ENCODE results near the gene RPL36. TPM values are rescaled to one million over a fixed set of nuclear protein-coding genes. Genes with fewer than 3 reads are reported as not detected.
"Not testable (repeated sequence)": the region's sequence is repeated elsewhere in the genome, so short reads cannot be mapped to it uniquely, and the experiment has no call there.

The RPL36 gene
- total and polyA plus RNA-seq, 2 donors, result 287 to 1,053 TPM

DNA sequence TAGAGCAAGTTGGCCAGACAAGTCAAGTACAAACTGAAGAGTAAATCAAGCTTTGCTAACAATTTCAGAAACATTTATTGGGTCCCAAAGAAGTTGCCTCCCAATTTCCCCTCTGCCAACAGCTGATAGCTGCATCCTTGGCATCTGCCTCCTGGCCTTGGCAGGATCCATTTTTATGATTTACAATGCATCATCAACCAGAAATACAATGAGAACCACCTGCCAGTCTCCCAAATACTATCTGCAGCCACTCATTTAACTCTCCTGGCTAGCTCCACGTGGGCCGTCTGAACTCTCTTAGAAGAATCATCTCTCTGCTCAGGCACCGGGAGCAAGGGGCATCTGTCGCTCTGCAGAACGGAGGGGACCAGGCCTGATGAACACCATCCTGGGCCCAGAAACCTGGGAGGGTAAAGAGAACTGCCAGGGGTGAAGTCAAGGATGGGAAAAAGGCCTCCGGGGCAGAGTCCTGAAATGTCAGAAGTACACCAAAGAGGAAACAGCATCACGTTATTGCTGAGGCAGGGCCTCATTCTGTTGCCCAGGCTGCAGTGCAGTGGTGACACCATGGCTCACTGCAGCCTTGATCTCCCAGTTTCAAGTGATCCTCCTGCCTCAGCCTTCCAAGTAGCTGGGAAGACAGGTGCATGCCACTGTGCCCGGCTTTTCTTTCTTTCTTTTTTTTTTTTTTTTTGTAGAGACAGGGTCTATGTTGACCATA, 27.3 kb downstream of the RPL36 start:
- H3K36me3 ChIP-seq (ENCODE audit: insufficient read depth), result no peaks in the 10 kb centered on the region
- no peak overlapping the region for H3K27ac ChIP-seq (ENCODE audit: low read depth)
- no peak overlapping the region for H3K4me3 ChIP-seq (ENCODE audit: low read depth, low read length)
- 86% methylated on average over 8 of the region's 8 CpGs for WGBS
- no peak for DNase-seq (ENCODE audit: extremely low spot score)
- H3K4me1 ChIP-seq (ENCODE audit: insufficient read depth), result peaks cover 3% of the 10 kb centered on the region

GRCh38 chr19:5718037-5718578, 28.0 kb downstream of the RPL36 start:
- Histone ChIP-seq H3K27ac (ENCODE audit: low read depth) (no peak overlapping the region), H3K36me3 (ENCODE audit: insufficient read depth) (no peaks in the 10 kb centered on the region), H3K4me3 (ENCODE audit: low read depth, low read length) (no peak overlapping the region), H3K4me1 (ENCODE audit: insufficient read depth) (peaks cover 3% of the 10 kb centered on the region)
- 79% methylated on average over 14 of the region's 14 CpGs for WGBS
- DNase-seq (ENCODE audit: extremely low spot score), result no peak

DNA sequence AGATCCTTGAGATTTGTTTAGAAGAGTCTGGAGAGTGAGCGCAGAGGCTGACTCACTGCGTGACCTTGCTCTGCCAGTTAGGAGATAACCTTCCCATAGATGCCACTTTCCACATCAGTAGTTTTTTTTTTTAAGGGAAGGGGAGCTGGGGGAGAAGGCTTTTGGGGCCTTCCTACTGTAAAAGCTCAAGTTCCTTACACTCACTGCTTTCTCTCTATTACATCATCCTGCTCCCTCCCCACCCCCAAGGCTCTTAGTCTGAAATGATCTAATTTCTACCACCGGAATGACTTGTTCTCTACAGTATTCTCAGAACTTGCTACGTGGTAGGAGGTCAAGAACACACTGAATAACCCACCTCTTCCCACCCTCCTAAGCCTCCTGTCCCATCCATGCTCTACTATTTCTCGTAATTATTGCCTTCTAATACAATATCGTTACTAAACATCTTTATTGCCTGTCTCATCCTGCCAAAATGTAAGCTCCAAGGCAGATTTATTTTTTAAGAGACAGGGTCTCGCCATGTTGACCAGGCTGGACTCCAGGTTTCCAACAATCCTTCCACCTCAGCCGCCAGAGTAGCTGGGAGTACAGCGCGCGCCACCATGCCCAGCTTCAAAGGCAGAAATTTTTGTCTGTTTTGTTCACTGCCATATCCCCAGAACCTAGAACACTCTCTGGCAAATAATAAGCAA, 28.6 kb downstream of the RPL36 start:
- DNase-seq (ENCODE audit: extremely low spot score), result no peak
- H3K4me1 ChIP-seq (ENCODE audit: insufficient read depth), result peaks cover 3% of the 10 kb centered on the region
- peak overlapping the region; percentile 87 for H3K4me3 ChIP-seq (ENCODE audit: low read depth, low read length)
- H3K27ac ChIP-seq (ENCODE audit: low read depth), result no peak overlapping the region
- H3K36me3 ChIP-seq (ENCODE audit: insufficient read depth), result no peaks in the 10 kb centered on the region
- WGBS, result 26% methylated on average over 11 of the region's 11 CpGs

- Histone ChIP-seq H3K27ac (ENCODE audit: low read depth) (peak overlapping the region; percentile 91), H3K36me3 (ENCODE audit: insufficient read depth) (no peaks in the 10 kb centered on the region), H3K4me1 (ENCODE audit: insufficient read depth) (peaks cover 3% of the 10 kb centered on the region), H3K4me3 (ENCODE audit: low read depth, low read length) (peak overlapping the region; percentile 87)
- DNase-seq (ENCODE audit: extremely low spot score), result no peak
- under 1% methylated on average over 58 of the region's 58 CpGs for WGBS
Measured at GRCh38 chr19:5719274-5719960, 29.3 kb downstream of the RPL36 start.

GRCh38 chr19:5719961-5720790, 30.1 kb downstream of the RPL36 start, which contains the start of the genes CATSPERD and LONP1:
CATSPERD (plus strand) TSS chr19:5720637; CDS start chr19:5720738, 101 bp downstream.
LONP1 (minus strand) TSS chr19:5720146; CDS start chr19:5720132, 14 bp downstream.
- under 1% methylated on average over 90 of the region's 90 CpGs for WGBS
- H3K36me3 ChIP-seq (ENCODE audit: insufficient read depth), result no peaks in the 10 kb centered on the region
- peak within 1 kb of the TSS; percentile 91 for H3K27ac ChIP-seq (ENCODE audit: low read depth)
- H3K4me1 ChIP-seq (ENCODE audit: insufficient read depth), result peaks cover 3% of the 10 kb centered on the region
- DNase-seq (ENCODE audit: extremely low spot score), result peak; percentile 97
- H3K4me3 ChIP-seq (ENCODE audit: low read depth, low read length), result peak within 1 kb of the TSS; percentile 87

DNA sequence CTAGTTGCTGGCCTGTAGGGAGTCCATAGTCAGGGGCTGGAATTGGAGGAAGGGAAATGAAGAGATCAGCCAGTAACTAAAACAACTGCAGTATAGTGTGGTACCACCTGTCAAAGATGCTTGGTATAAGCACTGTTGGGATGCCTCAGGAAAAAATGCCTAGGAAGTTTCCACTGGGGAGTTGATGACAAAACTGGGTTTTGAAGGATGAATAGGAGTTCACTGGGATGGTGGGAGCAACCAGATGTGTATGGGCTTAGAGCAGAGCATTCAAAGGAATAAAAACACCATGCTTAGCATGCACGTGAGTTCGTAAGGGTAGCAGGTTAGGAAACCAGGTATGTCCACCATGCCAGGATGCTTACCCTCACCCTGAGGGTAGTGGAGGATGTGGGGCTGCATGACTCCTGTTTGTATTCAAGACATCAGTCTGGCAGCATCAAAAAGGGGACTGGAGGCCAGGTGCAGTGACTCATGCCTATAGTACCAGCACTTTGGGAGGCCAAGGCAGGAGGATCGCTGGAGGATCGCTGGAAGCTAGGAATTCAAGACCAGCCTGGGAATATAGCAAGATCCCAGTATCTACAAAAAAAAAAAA, 37.5 kb downstream of the RPL36 start:
- H3K4me3 ChIP-seq (ENCODE audit: low read depth, low read length), result no peak overlapping the region
- no peaks in the 10 kb centered on the region for H3K36me3 ChIP-seq (ENCODE audit: insufficient read depth)
- WGBS, result 98% methylated on average over 4 of the region's 4 CpGs
- no peak for DNase-seq (ENCODE audit: extremely low spot score)
- H3K27ac ChIP-seq (ENCODE audit: low read depth), result no peak overlapping the region
- H3K4me1 ChIP-seq (ENCODE audit: insufficient read depth), result no peaks in the 10 kb centered on the region

GRCh38 chr19:5733172-5733571, 43.1 kb downstream of the RPL36 start:
- not testable (repeated sequence) for H3K4me3 ChIP-seq (ENCODE audit: low read depth, low read length); H3K27ac ChIP-seq (ENCODE audit: low read depth); DNase-seq (ENCODE audit: extremely low spot score); H3K4me1 ChIP-seq (ENCODE audit: insufficient read depth); H3K36me3 ChIP-seq (ENCODE audit: insufficient read depth)
- 85% methylated on average over 2 of the region's 2 CpGs for WGBS

DNA sequence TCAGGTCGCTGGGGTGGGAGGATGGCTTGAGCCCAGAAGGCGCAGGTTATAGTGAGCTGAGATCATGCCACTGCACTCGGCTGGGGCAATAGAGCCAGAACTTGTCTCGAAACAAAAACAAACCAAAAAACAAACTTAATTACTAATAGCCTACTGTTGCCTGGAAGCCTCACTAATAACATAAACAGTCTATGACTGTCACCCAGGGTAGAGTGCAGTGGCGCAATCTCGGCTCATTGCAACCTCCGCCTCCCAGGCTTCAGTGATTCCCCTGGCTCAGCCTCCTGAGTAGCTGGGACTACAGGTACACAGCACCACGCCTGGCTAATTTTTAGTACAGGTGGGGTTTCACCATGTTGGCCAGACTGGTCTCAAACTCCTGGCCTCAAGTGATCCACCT, 48.3 kb downstream of the RPL36 start:
- H3K4me3 ChIP-seq (ENCODE audit: low read depth, low read length), result no peak overlapping the region
- no peaks in the 10 kb centered on the region for H3K4me1 ChIP-seq (ENCODE audit: insufficient read depth)
- H3K36me3 ChIP-seq (ENCODE audit: insufficient read depth), result no peaks in the 10 kb centered on the region
- DNase-seq (ENCODE audit: extremely low spot score), result no peak
- 75% methylated on average over 8 of the region's 8 CpGs for WGBS
- H3K27ac ChIP-seq (ENCODE audit: low read depth), result no peak overlapping the region

Other genes starting within 250 kb of the RPL36 start
- gene ZNRF4, start 234.9 kb upstream of the RPL36 start, total RNA-seq, result not detected
- not detected for gene ZNRF4, start 234.9 kb upstream of the RPL36 start, polyA plus RNA-seq
- gene TINCR, start 122.3 kb upstream of the RPL36 start, total RNA-seq, result 1.6 TPM
- 0.85 TPM for gene TINCR, start 122.3 kb upstream of the RPL36 start, polyA plus RNA-seq
- gene SAFB2, start 67.5 kb upstream of the RPL36 start, total RNA-seq, result 47.9 TPM
- 53.5 TPM for gene SAFB2, start 67.5 kb upstream of the RPL36 start, polyA plus RNA-seq
- gene SAFB, start 67.2 kb upstream of the RPL36 start, total RNA-seq, result 63.3 TPM
- 69.3 TPM for gene SAFB, start 67.2 kb upstream of the RPL36 start, polyA plus RNA-seq
- gene MICOS13, start 9.8 kb upstream of the RPL36 start, total RNA-seq, result 18.8 TPM
- 98.4 TPM for gene MICOS13, start 9.8 kb upstream of the RPL36 start, polyA plus RNA-seq
- gene HSD11B1L, start 9.3 kb upstream of the RPL36 start, total RNA-seq, result 3.6 TPM
- gene HSD11B1L, start 9.3 kb upstream of the RPL36 start, polyA plus RNA-seq, result 17.5 TPM
- 21.7 TPM for gene LONP1, start 29.9 kb downstream of the RPL36 start, total RNA-seq
- gene LONP1, start 29.9 kb downstream of the RPL36 start, polyA plus RNA-seq, result 58.9 TPM
- gene CATSPERD, start 30.3 kb downstream of the RPL36 start, total RNA-seq, result not detected
- not detected for gene CATSPERD, start 30.3 kb downstream of the RPL36 start, polyA plus RNA-seq
- gene PRR22, start 94.5 kb downstream of the RPL36 start, total RNA-seq, result 0.48 TPM
- gene PRR22, start 94.5 kb downstream of the RPL36 start, polyA plus RNA-seq, result 2.3 TPM
- gene DUS3L, start 100.9 kb downstream of the RPL36 start, total RNA-seq, result 9.6 TPM
- 32.8 TPM for gene DUS3L, start 100.9 kb downstream of the RPL36 start, polyA plus RNA-seq
- 2.5 TPM for gene NRTN, start 114.8 kb downstream of the RPL36 start, total RNA-seq
- 9.8 TPM for gene NRTN, start 114.8 kb downstream of the RPL36 start, polyA plus RNA-seq
- gene FUT6, start 149.4 kb downstream of the RPL36 start, total RNA-seq, result not detected
- gene FUT6, start 149.4 kb downstream of the RPL36 start, polyA plus RNA-seq, result 0.03 TPM
- gene FUT3, start 161.2 kb downstream of the RPL36 start, total RNA-seq, result 0.63 TPM
- 0.29 TPM for gene FUT3, start 161.2 kb downstream of the RPL36 start, polyA plus RNA-seq
- not detected for gene FUT5, start 180.2 kb downstream of the RPL36 start, total RNA-seq
- not detected for gene FUT5, start 180.2 kb downstream of the RPL36 start, polyA plus RNA-seq
- gene NDUFA11, start 213.5 kb downstream of the RPL36 start, total RNA-seq, result 114 TPM
- gene NDUFA11, start 213.5 kb downstream of the RPL36 start, polyA plus RNA-seq, result 520 TPM
- gene VMAC, start 214.6 kb downstream of the RPL36 start, total RNA-seq, result 10.7 TPM
- gene VMAC, start 214.6 kb downstream of the RPL36 start, polyA plus RNA-seq, result 6.5 TPM
- gene CAPS, start 224.0 kb downstream of the RPL36 start, total RNA-seq, result 26.5 TPM
- gene CAPS, start 224.0 kb downstream of the RPL36 start, polyA plus RNA-seq, result 41.9 TPM